Right atrium auricular region (tissue), 2 donors: ENCODE measurements around the gene COL17A1. TPM values are rescaled to one million over a fixed set of nuclear protein-coding genes. Genes with fewer than 3 reads are reported as not detected.

Experiments used
- DNase-seq: peaks from one replicate; pipeline ENCODE4 v3.0.0-alpha.2; 2019; ENCODE audit warnings: low spot score
- H3K27ac ChIP-seq, 2 donors: fragments of 200-600 bp; sonication (generic); 1 replicate in 1 of 2; 2 replicates in 1 of 2; pipeline ENCODE4 v1.5.1; 2016 to 2019
- H3K27me3 ChIP-seq, 2 donors: fragments of 200-600 bp; sonication (generic); one replicate each; pipeline versions ENCODE4 v1.5.1 to v1.6.0; 2017 to 2019
- H3K36me3 ChIP-seq: fragments of 200-600 bp; sonication (generic); one replicate; pipeline ENCODE4 v1.5.1; 2016
- H3K4me1 ChIP-seq, 2 donors: fragments of 200-600 bp; sonication (generic); one replicate each; pipeline versions ENCODE4 v1.5.1 to v1.6.0; 2017 to 2019
- H3K4me3 ChIP-seq, 2 donors: fragments of 200-600 bp; sonication (generic); 1 replicate in 1 of 2; 2 replicates in 1 of 2; pipeline ENCODE4 v1.5.1; 2017 to 2019; ENCODE audit warnings: mild to moderate bottlenecking in 1 of 2, moderate library complexity in 1 of 2
- H3K9me3 ChIP-seq, 2 donors: fragments of 200-600 bp; sonication (generic); one replicate each; pipeline ENCODE4 v1.5.1; 2019
- total RNA-seq, 2 donors: library from RNA; depleted of rRNA; stranded (reverse); fragments of >200 nt; gene quantifications; one replicate each; pipeline ENCODE4 v1.1.0, GENCODE V29; 2016
- TF ChIP-seq, protein P1 (sequence below), 2 donors: fragments of 200-600 bp; sonication (generic); IDR thresholded peaks; one replicate each; pipeline ENCODE4 v1.5.1; 2019; ENCODE audit warnings: antibody characterized with exemption in 2 of 2

The COL17A1 gene
- total RNA-seq, 2 donors from 2014 or later: 0.26 to 6.2 TPM

DNA sequence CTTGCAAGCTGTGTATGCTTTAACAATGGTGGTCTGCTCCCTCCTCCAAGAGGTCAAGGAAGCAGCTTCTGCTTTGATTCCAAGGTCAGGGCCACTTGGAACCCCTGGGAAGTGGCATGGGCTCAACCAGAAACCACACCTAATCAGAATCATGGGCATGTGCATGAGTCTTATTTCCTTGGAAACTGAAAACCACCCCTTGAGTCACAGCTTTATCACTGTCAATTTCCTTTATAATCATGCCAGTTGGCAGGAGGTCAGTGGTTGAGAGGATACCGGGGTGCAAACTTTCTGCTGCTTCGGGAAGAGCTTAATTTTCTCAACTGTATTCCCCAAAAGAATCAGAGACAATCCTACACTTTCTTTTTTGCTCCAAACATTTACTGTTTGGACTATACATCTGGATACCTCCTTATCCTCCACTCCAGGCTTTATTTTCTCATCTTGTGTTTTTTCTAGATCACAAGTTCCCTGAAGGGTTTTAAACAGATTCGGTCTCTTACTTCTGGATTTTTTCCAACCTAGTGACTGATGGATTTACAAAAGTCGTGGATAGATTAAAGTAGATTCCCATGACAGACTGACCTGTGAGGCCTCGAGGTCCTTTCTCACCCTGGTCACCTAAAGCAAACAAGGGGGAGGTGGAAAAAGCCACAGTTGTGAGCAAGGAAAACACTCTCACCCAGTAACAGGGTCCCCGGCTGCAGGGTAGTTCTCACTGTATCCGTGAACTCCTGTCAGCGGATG lies 36.0 kb downstream of the COL17A1 start:
- Histone ChIP-seq H3K9me3 (no peaks in the 10 kb centered on the region), H3K27me3 (no peaks in the 10 kb centered on the region), H3K27ac (no peak overlapping the region), H3K4me1 (peaks cover 0 to 4% of the 10 kb centered on the region in 2 donors), H3K4me3 (no peak overlapping the region), H3K36me3 (no peaks in the 10 kb centered on the region)
- TF ChIP-seq, protein P1, sequence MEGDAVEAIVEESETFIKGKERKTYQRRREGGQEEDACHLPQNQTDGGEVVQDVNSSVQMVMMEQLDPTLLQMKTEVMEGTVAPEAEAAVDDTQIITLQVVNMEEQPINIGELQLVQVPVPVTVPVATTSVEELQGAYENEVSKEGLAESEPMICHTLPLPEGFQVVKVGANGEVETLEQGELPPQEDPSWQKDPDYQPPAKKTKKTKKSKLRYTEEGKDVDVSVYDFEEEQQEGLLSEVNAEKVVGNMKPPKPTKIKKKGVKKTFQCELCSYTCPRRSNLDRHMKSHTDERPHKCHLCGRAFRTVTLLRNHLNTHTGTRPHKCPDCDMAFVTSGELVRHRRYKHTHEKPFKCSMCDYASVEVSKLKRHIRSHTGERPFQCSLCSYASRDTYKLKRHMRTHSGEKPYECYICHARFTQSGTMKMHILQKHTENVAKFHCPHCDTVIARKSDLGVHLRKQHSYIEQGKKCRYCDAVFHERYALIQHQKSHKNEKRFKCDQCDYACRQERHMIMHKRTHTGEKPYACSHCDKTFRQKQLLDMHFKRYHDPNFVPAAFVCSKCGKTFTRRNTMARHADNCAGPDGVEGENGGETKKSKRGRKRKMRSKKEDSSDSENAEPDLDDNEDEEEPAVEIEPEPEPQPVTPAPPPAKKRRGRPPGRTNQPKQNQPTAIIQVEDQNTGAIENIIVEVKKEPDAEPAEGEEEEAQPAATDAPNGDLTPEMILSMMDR (IDR thresholded peaks at IDR 0.05): no peak
- DNase-seq: no peak

DNA sequence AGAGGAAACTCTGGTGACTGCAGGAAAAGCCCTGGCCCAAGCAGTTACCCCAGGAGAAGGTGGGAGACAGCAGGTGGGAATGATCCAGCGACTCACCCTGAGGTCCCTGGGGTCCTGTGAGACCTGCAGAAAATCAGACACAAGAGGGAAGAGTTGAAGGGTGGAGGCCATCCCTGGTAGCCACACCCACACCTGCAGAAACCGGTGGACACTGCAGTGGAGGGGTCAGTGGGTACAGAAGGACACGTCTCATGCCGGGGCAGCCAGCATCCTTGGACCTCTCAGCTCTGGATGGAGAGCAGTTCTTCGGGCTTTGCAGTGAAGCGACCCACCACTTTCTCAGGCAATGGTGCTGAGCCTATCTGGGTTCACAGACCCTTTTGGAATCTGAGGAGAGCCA lies 39.0 kb downstream of the COL17A1 start:
- peak; percentile 50 for DNase-seq
- TF ChIP-seq, protein P1 (IDR thresholded peaks at IDR 0.05): no peak
- Histone ChIP-seq H3K9me3 (no peaks in the 10 kb centered on the region), H3K4me1 (peaks cover 0 to 4% of the 10 kb centered on the region in 2 donors), H3K27ac (no peak overlapping the region), H3K27me3 (no peaks in the 10 kb centered on the region), H3K4me3 (no peak overlapping the region), H3K36me3 (no peaks in the 10 kb centered on the region)

DNA sequence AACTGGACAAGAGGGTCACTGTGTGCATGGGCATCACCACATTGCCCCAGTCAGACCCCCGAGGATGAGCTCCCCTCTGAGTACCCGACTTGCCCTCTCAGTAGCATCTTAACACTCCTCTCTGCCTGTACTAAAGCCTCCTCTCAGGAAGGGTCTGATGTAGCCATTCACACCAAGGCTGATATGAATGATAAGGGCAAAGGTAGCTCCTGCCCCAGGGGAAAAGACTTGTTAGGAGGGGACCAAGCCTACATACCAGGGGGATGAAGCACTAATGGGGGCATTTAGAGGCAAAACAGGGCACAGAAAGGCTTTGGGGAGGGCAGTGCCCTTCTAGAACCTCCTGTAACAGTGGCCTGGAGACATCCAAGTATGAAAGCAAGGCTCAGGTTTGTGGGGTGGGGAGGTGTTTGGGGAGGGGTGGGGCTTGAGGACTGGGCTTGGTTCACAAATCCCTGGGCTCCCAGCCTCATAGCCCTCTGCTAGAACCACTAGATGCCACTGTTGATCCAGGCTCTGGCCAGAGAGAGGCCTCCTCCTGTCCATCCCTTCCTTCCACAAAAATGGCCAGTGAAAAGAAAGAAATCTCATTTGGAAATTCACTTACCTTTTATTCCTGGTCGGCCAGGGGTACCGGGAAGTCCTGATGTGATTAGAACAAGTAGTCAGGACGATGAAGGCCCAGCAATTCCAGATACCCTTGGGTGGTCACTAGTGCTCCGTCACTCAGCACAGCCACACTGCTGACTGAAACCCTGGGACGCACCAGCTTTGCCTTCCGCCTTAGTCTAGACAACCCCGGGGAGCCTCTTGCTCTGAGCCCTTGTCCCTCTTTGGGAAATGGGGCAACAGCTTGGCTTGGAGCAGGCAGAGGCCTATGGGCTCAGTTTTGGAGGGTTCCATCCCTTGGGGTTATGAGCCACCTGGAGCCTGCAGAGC lies 40.3 kb downstream of the COL17A1 start:
- peak; percentile 61 for DNase-seq
- Histone ChIP-seq H3K9me3 (no peaks in the 10 kb centered on the region), H3K4me1 (peaks cover 0 to 4% of the 10 kb centered on the region in 2 donors), H3K4me3 (no peak overlapping the region), H3K36me3 (no peaks in the 10 kb centered on the region), H3K27me3 (no peaks in the 10 kb centered on the region), H3K27ac (no peak overlapping the region)
- TF ChIP-seq, protein P1 (IDR thresholded peaks at IDR 0.05): peak in 1 of 2 donors; percentile 69

DNA sequence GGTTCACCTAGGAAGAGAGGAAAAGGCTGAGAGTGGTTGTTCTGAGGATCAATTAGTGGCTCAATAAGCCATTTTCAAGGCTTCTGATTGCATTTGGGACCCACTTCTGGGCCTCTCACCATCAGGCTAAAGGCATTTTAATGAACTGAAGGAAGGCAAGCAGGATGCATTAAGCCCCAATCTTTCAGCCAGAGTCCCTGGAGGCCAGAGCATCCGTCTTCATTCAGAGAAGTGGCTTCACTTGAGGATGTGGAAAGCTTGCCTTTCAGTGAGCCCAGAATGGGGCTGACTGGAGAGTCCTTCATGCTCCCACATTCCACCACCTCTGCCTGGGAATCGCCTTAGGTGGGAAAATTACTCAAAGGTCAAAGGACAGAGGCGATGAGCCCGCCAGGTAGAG lies 41.8 kb downstream of the COL17A1 start:
- H3K9me3 ChIP-seq: no peaks in the 10 kb centered on the region
- no peaks in the 10 kb centered on the region for H3K4me1 ChIP-seq
- TF ChIP-seq, protein P1 (IDR thresholded peaks at IDR 0.05): no peak
- no peak overlapping the region for H3K4me3 ChIP-seq
- H3K27ac ChIP-seq: no peak overlapping the region
- H3K36me3 ChIP-seq: no peaks in the 10 kb centered on the region
- DNase-seq: no peak
- H3K27me3 ChIP-seq: no peaks in the 10 kb centered on the region

DNA sequence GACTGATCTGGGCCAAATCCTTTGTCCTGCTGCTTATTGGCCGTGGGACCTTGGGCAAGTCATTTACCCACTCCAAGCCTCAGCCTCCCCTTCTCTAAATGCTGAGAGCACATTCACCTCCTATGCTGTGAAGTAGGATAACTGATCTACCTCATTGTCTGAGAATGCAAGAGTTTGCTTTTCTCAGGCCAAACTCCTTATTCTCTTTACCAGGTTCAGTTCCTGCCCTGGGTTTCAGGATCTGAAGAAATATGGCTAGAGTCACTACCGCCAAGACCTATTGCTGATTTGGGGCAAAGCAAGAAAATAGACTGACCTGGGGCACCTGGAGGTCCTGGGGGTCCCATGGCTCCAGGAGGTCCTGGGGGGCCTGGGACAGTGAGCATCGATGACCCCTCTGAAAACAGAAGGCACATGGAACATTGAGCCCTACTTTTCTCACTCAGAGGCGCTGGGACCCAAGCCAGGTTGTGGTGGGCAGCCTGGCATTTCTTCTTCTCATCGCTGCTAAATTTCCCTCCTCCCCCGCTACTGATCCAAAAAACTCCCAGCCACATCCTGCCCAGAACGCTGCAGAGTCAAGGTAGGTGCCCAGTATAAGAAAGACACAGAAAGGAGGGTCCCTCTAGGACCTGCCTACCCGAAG lies 42.4 kb downstream of the COL17A1 start:
- H3K27ac ChIP-seq: no peak overlapping the region
- H3K4me1 ChIP-seq: no peaks in the 10 kb centered on the region
- no peaks in the 10 kb centered on the region for H3K36me3 ChIP-seq
- H3K9me3 ChIP-seq: no peaks in the 10 kb centered on the region
- peak; percentile 44 for DNase-seq
- no peak overlapping the region for H3K4me3 ChIP-seq
- TF ChIP-seq, protein P1 (IDR thresholded peaks at IDR 0.05): no peak
- no peaks in the 10 kb centered on the region for H3K27me3 ChIP-seq
